ENCODE data around the gene TRIM68.

GRCh38 chr11:4654635-4655369, 46.8 kb upstream of the TRIM68 start:
- TF ChIP-seq ZNF423 (tag by site-specific recombination; IDR thresholded peaks at IDR 0.05) (no peak), ZNF280D (tag by site-specific recombination; IDR thresholded peaks at IDR 0.05) (no peak), ZBTB26 (tag by site-specific recombination; optimal IDR thresholded peaks at IDR 0.05) (no peak), CTCF (tag by site-specific recombination; IDR thresholded peaks at IDR 0.05) (no peak), REST (tag by site-specific recombination; IDR thresholded peaks at IDR 0.05) (no peak), ZNF660 (tag by site-specific recombination; IDR thresholded peaks at IDR 0.05) (no peak), YY1 (tag by site-specific recombination; IDR thresholded peaks at IDR 0.05) (no peak), ZNF292 (tag by site-specific recombination; IDR thresholded peaks at IDR 0.05; ENCODE audit: borderline replicate concordance, low read depth) (no peak)
